C4-2B (cell line): ENCODE data around the gene RIPOR3.
A peak's percentile ranks its signal among the peaks of the same experiment; 100 is the strongest.
"Not testable (repeated sequence)": the region's sequence is repeated elsewhere in the genome, so short reads cannot be mapped to it uniquely, and the experiment has no call there.

Experiments used
- H3K27ac ChIP-seq: fragments of 450-650 bp; 2 replicates; pipeline ENCODE4 v1.5.1; 2017
- CTCF ChIP-seq: fragments of 450-650 bp; conservative IDR thresholded peaks from 2 replicates; pipeline ENCODE4 v1.5.1; 2017; ENCODE audit warnings: mild to moderate bottlenecking
- ZFX ChIP-seq: fragments of 450-650 bp; IDR thresholded peaks from 2 replicates; pipeline ENCODE4 v1.6.1; 2017

Gene RIPOR3

GRCh38 chr20:50645253-50646068 is 45.9 kb downstream of the RIPOR3 start:
- no peak overlapping the region for H3K27ac ChIP-seq
- TF ChIP-seq ZFX (no peak), CTCF (no peak)

- TF ChIP-seq CTCF (no peak), ZFX (no peak)
- no peak overlapping the region for H3K27ac ChIP-seq
Observed at GRCh38 chr20:50642288-50642803, 49.0 kb downstream of the RIPOR3 start.

- not testable (repeated sequence) for H3K27ac ChIP-seq
Observed at GRCh38 chr20:50641625-50642287, 49.6 kb downstream of the RIPOR3 start.

GRCh38 chr20:50639971-50640711 is 51.2 kb downstream of the RIPOR3 start:
- not testable (repeated sequence) for H3K27ac ChIP-seq

GRCh38 chr20:50638015-50638847 is 53.1 kb downstream of the RIPOR3 start:
- H3K27ac ChIP-seq = not testable (repeated sequence)

- H3K27ac ChIP-seq = no peak overlapping the region
Observed at GRCh38 chr20:50636601-50637540, 54.5 kb downstream of the RIPOR3 start.

GRCh38 chr20:50635676-50636600 is 55.4 kb downstream of the RIPOR3 start:
- H3K27ac ChIP-seq = no peak overlapping the region
- TF ChIP-seq CTCF (peak; percentile 99), ZFX (no peak)

More at GRCh38 chr20:50636601-50637540, 54.5 kb downstream of the RIPOR3 start:
- TF ChIP-seq ZFX = no peak

- H3K27ac ChIP-seq = no peak overlapping the region
- no peak for TF ChIP-seq ZFX
- TF ChIP-seq CTCF = no peak
Observed at GRCh38 chr20:50635014-50635557, 56.3 kb downstream of the RIPOR3 start.
